ENCODE measurements around the gene AGPS.
"Not testable (repeated sequence)": the region's sequence is repeated elsewhere in the genome, so short reads cannot be mapped to it uniquely, and the experiment has no call there.

Gene AGPS

DNA sequence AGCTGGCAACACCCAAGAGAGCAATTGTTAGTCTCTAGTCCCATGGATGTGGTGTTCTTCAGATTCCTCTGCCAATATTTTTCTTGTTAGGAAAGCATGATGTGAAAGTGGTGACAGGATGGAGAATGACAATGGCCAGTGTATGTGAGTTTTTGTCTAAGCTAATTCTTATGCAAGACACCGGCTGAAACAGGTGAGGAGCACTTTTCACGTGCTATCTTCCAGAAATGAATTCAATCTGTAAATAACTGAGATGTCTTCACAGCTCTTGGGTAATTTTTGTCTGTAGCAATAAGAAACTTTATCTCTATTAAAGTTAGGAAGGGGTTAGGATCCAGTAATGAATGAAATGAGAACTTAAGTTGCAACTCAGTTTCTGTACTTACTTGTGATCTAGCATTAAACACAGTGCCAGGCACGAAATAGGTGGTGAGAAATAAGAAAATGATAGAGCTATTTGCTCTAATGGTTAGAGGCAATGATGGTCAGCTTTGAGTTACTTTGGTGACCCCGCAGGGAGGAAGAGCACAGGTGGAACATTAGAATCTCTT lies 676 bp upstream of the AGPS start:
- DNase-seq = no peak

DNA sequence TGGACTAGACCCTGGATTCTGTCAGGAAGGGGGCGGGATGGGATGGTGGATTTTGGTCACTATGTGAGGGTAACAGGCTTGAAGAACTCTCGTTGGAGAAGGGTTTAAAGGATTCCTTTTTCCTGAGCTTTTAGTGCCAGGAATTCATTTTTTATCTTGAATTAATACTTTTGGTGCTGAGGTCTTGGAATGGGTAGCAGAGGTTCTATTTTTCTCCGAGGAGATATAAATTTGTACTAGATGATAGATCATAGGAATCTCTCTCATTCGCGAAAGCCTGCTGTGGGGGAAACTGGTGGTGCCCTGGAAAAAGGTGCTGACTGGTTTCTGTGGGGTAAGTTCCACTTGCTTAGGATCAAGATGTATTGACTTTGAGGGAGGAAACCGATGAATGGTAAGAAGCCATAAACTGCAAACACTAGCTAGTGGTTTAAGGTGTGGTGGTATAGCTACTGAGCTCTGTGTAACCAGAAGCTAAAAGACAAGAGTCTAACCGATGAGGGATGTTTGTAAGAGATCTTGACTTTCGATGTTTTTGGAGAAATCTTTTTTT lies 706 bp downstream of the AGPS start:
- DNase-seq = no peak

DNA sequence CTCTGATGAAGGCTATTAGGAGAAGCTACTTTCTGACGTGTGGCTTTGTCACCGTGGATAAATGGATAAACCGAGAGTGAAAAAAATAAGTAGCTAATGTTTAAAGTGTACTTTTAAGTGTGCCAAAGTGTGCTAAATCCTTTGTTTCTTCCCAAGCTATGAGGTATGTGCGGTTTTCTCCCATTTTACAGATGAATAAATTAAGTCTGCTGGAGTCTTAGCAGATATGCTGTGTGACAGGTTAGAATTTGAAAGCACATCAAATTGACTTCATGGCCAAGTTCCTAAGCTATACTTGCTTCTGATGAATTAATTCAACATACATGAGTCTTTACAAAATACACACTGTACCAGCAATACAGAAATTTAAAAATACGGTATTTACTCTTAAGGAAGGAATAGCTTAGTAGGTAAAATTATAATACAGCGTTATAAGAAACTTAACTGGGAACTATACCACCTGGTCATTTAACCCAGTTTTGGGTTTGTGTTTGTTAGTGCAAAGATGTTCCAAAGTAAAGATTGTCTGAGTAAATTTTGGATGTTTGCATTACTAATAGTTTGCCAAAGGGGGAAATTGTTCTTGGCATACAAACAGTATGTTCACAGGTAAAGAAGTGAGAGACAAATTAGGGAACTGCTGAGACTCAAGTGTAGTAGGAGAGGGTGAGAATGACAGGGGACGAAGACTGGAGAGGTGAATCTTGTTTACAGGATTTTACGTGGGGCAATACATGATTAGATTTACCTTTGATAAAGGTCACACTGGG lies 1.4 kb downstream of the AGPS start:
- no peak for DNase-seq

DNA sequence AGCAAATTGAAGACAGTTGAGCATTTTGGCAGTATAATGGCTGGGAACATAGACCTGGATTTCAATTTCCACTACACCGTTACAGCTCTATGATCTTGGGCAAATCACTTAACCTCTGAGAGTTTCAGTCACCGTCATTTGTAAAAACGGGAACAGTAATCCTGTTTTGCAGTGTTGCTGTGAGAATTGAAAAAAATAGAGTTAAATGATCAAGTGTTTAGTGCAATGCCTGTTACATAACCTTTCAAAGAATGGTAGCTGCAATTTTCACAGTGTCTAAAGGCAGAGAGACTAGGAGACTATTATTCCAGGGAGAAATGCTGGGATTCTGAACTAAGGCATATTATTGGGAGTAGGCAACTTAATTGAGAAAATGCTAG lies 2.0 kb downstream of the AGPS start:
- no peak for DNase-seq

DNA sequence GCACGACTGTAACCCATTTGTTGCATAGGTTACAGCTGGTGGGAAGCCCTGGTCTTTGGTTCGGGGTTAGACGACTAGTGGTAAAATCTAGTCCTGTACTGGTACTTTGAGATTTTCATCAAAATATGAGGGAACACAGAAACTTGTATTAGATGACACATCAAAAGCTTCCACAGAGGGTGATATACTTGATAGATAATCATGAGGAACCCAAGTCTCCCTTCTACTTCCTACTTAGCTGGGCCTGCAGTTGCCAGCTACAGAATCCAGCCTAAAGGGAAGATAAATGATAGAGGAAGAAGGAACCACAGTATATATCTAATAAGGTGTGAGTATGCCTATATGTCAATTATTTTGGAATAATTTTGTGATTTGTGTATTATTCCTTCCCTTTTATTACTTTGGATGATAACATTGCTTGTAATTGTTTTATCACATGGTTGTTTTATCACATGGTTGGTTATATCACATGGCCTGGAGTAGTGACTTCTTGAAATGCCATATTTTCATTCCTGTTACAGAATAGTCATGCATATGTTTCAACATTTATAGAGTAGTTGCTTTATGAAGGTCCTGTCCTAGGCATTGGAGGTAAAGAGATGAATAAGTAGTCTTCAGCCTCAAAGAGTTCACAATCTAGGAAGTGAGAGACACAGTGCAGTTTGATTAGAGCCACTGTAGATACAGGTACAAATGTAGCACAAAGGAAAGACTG lies 2.9 kb downstream of the AGPS start:
- DNase-seq = no peak

DNA sequence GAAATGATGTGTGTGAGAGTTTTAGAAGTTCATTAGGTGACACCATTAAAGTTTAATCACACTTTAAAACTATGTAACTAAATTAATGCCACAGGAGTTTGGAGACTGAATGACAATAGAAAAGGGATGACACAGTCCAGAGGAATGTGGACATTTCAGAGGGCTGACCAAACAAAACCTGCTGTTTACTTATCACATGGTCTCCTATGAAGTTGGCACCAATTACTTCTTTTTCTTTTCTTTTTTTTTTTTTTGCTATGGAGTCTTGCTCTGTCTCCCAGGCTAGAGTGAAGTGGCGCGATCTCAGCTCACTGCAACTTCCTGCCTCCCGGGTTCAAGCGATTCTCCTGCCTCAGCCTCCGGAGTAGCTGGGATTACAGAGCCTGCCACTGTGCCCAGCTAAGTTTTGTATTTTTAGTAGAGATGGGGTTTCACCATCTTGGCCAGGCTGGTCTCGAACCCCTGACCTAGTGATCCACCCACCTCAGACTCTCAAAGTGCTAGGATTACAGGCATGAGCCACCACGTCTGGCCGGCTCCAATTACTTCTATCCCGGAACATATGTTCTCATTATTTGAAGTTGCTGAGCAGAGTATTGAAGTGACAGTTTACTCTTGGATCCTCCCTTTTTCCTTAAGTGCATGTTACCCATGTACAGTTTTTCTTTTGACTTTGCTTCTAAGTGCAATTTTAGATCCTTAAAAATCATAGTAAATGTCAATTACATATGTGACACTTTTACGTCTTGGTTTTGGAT lies 4.3 kb downstream of the AGPS start:
- DNase-seq = no peak

DNA sequence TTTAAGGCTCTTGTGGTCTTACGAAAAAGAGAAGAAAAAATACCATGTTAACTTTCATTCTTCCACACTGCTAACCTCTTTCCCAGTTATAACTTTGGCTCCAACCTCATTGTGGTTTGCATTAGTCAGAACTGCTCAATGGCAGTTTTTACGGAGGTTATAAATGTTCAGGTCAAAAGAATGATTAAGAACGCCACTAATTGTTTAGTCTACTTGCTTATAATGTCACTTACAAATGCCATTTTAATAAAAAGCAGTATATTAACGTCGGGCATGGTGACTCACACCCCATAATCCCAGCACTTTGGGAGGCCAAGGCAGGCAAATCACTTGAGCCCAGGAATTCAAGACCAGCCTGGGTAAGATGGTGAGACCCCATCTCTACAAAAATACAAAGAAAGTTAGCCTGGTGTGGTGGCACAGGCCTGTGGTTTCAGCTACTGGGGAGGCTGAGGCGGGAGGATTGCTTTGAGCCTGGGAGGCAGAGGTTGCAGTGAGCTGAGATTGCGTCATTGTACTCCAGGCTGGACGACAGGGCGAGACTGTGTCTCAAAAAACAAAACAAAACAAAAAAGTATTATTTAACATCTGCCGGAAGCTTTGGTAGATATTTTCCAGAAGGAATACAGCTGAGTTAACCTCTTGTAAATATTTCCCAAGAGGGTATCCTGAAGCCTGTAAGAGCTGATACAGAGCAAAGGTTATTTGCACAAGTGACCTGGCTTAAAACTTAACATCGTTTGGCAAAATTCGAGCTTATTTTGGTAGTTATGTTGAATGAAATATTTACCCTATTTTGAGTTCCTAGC lies 5.1 kb downstream of the AGPS start:
- no peak for DNase-seq

DNA sequence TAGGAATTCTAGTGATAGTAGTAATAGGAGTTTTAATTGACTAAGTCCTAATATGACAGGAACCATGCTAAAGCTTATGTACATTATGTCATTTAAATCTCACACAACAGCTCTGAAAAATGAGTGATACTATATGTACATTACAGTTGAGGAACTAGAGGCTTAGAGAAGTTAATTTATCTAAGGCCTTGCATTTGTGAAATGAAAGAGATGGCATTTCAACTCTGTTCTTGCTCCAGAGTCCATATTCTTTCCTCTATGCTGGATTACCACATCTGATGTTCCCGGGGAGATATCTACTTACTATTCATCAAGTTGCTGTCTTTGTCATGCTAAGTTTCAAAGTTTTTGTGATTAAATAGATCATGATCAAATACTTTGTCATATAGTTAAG lies 5.7 kb downstream of the AGPS start:
- no peak for DNase-seq

DNA sequence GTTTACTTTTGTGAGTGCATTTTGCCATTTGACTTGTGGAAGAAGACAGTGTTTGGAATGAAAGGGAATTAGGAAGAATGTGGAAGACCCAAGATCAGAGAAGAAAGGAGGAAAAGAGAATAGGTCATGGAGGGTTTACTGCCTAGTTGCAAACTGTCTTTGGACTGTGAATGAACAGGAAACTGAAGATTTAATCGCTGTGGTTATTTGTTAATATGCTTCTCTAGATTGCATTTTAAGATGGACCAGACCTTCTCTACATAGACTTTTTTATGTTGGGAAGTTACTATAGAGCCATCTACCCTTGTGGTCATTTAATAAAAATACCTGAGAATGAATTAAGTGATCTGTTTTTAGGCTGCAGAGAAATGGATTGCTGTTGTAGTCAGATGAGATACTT lies 6.2 kb downstream of the AGPS start:
- DNase-seq = no peak

DNA sequence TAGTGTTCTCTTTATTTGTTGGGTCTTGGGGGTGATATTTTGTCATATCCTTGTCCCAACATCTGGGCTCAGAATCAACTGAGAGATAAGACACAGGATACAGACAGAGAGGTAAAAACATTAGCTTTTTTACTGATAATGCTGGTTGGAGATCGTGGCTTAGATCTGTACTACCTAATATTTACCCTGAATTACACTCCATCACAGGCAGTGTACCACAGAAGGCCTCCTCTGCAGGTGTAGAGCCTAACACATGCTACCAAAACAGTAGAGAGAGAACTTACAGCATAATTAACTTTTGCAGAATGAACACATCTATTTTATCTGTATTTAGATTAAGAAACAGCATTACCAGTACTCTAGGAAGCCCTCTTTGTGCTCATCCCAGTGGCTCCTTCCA lies 6.8 kb downstream of the AGPS start:
- no peak for DNase-seq

DNA sequence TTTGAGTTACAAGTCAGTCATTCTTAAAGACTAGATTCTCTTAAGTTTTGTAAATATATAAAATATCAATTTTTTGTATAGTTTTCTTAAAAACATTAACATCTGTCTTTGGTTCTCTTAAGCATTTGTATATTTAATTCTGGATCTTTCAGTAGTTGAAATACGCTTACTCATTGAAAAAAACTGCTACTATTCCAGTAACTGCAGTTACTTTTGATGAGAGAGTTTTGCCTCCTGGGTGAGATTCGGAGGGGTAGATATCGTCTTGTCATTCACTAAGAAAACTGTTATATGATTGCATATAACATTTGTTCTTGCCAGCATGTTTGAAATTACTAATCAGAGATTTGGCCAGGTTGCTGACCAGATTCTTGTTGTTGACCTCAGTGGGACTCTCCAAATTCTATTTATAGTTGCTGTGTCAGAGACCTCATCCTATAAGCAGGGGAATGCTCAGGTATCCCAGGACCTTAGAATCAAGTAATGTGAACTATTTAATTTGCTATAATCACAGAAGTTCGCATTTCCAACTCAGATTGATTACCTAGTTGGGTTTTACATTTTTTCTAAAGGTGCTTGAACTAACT lies 7.9 kb downstream of the AGPS start:
- no peak for DNase-seq

DNA sequence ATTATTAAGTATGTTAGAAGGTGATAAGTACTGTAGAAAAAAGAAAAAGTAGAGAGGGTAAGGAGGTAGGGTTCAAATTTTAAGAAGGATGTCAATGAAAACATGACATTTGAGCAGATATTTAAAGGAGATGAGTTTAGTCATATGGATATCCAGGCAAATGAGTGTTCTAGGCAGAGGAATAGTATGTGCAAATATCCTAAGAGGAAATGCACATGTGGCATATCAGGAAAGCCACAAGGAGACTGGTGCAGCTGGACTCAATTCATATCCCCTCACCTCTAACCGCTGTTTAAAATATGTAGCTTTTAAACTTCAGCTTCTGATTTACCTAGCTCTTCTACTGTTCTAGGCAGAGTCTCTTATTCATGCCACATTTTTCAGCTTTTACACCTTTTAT lies 9.5 kb downstream of the AGPS start:
- no peak for DNase-seq

DNA sequence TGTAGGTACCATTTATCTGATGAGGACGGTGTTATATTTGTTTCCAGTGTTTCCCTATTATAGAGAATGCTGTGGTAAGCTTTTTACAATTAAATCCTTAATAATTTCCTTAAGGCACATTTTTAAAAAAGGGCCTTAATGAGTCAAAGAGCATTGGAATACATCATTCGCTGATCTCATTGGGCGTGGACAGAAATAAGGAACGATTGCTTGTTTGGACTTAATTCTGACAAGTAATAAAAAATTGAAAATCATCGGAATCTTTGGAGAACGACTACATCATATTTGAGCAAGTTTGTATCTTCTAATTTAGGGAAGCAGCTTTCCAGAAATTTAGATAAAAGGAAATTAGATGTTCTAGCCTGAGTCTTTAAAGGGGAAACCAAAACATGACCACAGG lies 11.3 kb downstream of the AGPS start:
- no peak for DNase-seq

DNA sequence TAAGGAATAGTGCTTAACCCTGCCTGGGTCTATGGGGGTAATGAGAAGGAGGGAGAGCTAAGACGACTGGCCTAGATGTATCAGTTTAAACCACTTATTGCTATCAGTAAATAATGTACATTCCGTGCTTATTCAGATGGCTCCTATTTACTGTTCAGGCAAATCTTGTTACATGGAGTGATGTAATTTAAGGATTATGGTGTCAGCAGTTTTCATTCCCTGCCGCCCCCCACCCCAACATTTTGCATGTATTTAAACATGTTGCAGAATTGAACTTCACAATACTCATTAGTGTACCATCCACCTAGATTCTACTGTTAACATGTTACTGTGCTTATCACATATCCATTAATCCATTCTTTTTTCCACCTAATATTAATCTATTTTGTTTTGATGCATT lies 11.7 kb downstream of the AGPS start:
- no peak for DNase-seq

DNA sequence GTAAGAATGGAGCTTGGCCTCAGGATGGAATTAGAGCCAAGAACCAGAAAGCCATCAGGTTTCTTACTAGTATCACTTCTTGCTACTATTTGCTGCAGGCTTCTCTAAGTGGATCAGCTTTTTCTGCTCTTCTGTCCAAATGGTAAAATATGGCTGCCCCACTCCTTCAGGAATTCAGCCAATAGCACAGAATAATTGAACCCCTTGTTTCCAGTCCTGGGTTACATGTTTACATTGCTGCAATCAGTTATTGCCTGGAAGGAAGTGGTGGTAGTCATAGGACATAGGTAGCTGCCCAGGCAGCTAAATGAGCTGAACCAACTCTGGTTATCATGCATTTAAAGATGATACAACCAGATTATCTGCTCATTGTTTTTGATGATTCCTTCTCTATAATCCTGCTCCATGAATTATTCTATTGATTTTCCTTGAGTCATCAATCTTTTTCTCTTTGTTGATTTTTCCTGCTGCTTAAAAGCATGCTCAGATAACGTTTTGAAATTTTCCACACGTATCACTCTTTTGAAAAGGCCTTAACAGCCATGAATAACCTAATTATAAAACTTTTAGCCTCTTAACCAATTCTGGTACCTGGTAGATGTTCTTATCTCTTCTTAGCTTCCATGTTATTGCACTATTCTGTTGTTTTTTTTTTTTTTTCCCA lies 12.6 kb downstream of the AGPS start:
- DNase-seq = no peak

DNA sequence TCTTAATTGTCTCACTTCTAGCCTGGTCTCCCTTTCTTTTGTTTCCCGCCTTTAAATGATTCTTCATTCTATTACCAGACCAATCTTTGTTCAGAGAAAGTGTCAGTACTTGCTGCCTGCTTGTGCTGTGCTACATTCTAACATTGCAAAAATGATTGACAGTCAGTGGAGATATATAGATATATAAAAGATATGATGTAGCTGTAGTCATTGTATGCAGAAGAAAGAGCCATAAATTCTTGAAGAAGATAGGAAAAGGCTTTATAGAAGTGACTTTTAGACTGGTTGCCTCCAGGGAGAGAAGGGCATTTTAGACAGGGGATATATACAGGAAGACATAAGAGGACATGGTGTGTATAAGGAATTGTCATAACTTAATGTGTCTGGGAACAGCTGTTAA lies 13.6 kb downstream of the AGPS start:
- no peak for DNase-seq

DNA sequence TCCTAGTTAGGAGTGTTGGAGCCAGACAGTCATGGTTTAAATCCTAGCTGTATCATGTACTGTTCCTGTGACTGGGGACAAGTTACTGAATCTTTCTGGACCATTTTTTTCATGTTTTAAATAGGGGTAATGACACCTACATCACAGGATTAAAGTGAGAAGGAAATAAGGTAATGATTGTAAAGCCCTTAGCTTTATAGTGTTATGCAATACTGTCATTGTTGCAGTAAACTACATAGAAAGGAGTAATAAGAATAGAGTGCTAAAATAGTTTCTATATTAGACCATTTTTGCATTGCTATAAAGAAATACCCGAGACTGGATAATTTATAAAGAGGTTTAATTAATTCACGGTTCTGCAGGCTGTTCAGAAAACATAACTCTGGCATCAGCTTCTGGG lies 14.5 kb downstream of the AGPS start:
- DNase-seq = no peak

DNA sequence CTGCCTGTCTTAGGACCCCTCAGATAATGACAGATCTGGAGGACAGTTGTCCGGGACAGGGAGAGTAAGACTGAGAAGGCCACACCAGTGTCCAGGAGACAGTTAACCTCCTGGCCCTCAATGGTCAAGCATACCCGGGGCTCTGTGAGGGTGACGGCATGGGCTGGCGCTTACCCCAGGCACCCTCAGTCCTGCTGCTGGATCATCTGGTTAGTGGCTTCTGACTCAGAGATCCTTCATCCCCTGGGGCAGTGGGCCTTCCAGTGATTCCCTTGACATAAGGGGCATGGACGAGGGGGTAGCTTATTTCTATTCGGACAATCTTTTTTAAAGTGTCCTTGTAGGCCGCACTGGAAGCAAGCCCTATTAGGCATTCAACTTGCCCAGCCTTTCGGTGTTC lies 18.1 kb downstream of the AGPS start:
- DNase-seq = not testable (repeated sequence)

DNA sequence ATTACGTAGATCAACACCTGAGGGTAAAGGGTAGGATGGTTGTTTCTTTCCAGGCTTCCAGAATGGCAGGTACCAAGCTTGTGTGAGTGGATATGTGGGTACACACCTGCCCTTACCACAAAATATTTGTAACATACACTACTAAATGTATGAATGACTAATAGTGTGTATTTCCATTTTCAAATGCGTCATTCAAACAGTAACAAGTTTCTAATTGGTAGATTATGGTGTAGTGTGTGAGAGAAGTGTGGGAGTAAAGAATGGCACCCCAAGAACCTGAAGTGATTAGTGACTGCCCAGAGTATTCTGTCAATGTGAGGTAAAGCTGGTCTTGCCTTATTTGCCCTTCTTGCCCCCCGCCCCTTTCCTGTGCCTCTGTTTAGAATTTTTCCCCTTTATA lies 21.1 kb downstream of the AGPS start:
- no peak for DNase-seq

DNA sequence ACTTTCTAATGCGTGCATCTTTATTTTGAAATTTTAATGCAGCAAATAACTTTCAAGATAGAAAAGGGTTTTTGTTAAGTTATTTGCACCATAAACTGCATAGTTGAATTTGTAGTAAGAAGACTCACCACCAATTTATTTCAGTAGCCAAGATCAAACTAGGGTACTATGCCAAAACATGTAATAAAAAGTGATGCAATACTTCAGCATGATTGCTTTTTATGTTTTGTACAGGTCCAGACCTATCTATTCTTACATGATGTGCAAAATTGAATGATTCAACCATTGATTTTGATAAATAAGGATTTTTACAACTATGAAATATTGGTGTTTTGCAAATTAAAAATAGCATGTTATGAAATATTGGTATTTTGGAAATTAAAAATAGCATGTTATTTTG lies 26.7 kb downstream of the AGPS start:
- DNase-seq = no peak

DNA sequence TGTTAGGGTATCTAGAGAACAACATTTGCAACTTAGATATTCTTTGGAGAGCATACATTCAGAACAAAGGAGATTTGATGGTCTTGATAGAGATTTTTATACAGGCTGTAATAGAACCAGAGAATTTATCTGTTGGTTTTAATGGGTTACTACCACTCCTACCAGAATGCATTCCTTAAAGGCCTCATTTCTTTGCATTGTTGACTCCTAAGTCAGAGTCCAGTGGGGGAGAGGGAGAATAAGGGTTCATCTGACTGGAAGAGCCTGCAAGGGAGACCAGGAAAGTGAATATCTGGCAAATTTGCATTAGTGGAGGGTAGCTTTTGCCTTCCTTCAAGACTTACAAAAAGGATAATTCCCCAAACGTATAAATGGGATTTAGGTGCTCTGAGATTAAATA lies 29.7 kb downstream of the AGPS start:
- DNase-seq = no peak

DNA sequence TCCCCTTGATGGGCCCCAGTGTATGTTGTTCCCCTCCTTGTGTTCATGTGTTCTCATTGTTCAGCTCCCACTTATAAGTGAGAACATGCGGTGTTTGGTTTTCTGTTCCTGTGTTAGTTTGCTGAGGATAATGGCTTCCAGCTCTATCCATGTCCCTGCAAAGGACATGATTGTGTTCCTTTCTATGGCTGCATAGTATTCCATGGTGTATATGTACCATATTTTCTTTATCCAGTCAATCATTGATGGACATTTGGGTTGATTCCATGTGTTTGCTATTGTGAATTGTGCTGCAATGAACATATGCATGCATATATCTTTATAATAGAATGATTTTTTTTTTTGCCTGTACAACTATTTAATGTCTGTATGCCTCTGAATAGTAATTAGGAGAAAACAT lies 31.5 kb downstream of the AGPS start:
- DNase-seq = not testable (repeated sequence)
